ENCODE results near the gene DNAH12.
"Not testable (repeated sequence)": the region's sequence is repeated elsewhere in the genome, so short reads cannot be mapped to it uniquely, and the experiment has no call there.

Gene DNAH12

GRCh38 chr3:57538465-57538864 lies 5.7 kb downstream of the DNAH12 start:
- no peak for DNase-seq

- no peak for DNase-seq
Observed at GRCh38 chr3:57530071-57530608, 14.0 kb downstream of the DNAH12 start.

GRCh38 chr3:57518276-57518915 lies 25.7 kb downstream of the DNAH12 start:
- no peak for DNase-seq

DNA sequence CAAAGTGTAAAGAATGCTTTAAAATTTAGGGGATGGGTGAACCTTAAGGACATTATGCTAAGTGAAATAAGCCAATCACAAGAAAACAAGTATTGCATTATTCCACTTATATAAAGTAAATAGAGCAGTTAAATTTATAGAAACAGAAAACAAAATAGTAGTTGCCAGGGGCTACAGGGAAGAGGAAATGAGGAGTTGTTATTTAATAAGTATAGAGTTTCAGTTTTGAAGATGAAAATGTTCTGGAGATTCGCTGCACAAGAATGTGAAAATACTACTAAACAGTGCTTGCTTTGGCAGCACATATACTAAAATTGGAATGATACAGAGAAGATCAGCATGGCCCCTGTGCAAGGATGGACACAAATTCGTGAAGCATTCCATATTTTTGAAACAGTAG lies 32.0 kb downstream of the DNAH12 start:
- no peak for DNase-seq

DNA sequence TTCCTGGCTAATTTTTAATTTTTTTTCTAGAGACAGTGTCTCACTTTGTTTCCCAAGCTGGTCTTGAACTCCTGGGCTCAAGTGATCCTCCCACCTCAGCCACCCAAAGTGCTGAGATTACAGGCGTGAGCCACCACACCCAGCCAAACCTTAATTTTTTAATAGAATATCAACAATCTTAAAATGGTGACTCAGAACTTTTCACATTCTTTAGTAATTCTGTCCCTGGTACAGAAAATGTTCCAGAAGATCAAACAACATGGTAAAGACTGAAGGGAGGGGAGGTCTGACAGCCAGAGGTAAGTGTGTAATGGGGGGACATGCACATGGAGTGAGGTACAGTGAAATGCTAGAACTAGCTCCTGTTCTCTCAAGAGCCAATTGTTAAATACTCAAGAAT lies 38.2 kb downstream of the DNAH12 start:
- no peak for DNase-seq

DNA sequence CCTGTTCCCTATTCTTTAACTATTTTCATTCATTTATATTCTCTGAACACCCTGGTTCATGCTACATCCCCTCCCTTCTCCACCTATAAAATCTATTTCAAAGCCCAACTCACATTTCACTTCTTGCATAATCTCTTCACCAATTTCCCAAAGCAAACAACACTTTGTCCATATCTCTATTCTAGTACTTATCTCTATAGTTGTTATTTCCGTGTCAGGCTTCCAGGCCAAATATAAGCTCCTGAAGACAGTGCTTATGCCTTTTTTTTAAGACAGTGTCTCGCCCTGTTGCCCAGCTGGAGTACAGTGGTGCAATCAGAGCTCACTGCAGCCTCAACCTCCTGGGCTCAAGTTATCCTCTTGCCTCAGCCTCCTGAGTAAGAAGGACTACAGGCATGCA lies 43.6 kb downstream of the DNAH12 start:
- DNase-seq, result no peak

DNA sequence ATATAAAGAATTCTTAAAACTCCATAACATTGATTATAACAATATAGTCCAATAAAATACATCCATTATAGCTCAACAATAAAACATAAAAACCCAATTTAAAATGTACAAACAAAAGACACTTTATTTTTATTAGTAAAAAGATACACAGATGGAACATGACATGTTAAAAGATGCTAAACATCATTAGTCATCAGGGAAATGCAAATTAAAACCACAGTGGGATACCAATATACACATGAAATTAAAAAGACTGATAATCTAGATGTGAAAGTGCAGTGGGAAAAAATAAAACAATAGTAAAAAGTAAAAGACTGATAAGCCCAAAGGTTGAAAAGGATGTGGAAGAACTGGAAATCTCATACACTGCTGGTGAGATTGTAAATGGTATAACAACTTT lies 46.2 kb downstream of the DNAH12 start:
- no peak for DNase-seq

- DNase-seq, result no peak
Observed at GRCh38 chr3:57484563-57484962, 59.6 kb downstream of the DNAH12 start.

- DNase-seq, result not testable (repeated sequence)
Observed at GRCh38 chr3:57477193-57477592, 67.0 kb downstream of the DNAH12 start.

DNA sequence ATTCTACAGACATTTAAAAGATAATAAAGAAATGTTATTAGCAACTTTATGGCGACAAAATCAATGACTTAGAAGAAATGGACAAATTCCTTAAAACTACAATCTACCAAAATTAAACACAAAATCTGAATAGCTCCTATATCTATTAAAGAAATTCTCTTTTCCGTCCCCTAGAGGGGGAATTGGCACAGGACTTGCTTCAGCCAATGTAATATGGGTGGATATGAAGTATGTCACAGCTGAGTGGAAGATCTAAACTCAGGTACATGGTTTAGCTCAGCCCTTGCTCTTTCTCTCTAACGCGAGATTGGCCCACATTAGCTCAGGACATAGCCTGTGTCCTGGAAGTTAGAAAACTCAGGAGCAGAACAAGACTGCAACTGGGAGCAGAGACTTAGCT lies 79.3 kb downstream of the DNAH12 start:
- no peak for DNase-seq

DNA sequence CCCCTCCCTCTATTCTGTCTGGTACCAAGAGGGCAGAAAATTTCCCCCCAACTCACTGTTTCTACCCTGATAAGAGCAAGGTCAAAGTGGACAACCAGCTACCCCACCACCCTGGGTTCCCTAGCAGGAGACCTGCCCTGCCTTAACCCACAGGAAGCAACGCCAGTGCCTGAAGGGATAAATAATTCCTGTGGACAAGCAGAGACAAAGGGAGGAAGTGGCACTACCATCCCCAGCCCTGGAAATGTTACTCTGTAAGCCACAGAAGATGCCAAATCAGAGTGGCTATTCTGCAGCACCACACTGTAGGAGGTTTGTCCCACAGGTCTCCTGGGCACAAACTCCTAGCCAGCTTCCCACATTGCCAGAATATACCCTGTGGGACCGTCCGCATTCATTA lies 80.1 kb downstream of the DNAH12 start:
- DNase-seq, result no peak

- DNase-seq, result no peak
Observed at GRCh38 chr3:57451150-57451846, 92.8 kb downstream of the DNAH12 start.

DNA sequence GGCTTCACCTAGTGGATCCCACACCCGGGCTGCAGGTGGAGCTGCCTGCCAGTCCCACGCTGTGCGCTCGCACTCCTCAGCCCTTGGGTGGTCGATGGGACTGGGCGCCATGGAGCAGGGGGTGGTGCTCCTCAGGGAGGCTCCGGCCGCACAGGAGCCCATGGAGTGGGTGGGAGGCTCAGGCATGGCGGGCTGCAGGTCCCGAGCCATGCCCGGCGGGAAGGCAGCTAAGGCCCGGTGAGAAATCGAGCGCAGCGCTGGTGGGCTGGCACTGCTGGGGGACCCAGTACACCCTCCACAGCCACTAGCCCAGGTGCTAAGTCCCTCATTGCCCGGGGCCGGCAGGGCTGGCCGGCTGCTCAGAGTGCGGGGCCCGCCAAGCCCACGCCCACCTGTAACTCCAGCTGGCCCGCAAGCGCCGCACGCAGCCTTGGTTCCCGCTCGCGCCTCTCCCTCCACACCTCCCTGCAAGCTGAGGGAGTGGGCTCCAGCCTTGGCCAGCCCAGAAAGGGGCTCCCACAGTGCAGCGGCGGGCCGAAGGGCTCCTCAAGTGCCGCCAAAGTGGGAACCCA lies 94.8 kb downstream of the DNAH12 start:
- not testable (repeated sequence) for DNase-seq

- not testable (repeated sequence) for DNase-seq
Observed at GRCh38 chr3:57448489-57448888, 95.7 kb downstream of the DNAH12 start.

GRCh38 chr3:57446318-57446841 lies 97.8 kb downstream of the DNAH12 start:
- no peak for DNase-seq

DNA sequence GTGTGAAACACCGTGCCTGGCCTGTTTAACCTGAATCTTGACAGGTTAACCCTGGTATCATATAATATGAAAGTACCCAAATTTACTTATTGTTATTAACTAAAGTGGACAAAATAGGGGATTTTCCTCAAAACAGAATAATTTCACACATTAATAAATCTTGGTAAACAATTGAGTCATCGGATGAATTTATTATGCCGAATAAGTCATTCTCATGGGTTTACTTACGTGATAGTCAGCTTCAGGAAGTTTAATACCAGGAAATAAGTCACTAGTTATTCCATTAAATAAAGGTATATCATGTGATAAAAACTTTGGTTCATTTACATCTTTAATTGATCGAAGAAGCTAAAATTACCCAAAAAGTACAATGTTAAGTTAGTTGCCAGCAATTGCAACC lies 99.7 kb downstream of the DNAH12 start:
- DNase-seq, result no peak

GRCh38 chr3:57440144-57440543 lies 104.0 kb downstream of the DNAH12 start:
- DNase-seq, result not testable (repeated sequence)

DNA sequence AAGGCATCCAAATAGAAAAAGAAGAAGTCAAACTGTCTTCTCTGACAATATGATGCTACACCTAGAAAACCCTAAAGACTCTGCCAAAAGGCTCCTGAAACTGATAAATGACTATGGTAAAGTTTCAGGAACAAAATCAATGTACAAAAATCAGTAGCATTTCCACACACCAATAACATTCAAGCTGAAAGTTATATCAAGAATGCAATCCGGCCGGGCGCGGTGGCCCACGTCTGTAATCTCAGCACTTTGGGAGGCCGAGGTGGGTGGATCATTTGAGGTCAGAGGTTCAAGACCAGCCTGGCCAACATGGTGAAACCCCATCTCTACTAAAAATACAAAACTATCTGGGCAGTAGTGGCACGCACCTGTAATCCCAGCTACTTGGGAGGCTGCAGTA lies 105.7 kb downstream of the DNAH12 start:
- DNase-seq, result not testable (repeated sequence)

GRCh38 chr3:57436195-57436761 lies 107.9 kb downstream of the DNAH12 start:
- DNase-seq, result no peak

DNA sequence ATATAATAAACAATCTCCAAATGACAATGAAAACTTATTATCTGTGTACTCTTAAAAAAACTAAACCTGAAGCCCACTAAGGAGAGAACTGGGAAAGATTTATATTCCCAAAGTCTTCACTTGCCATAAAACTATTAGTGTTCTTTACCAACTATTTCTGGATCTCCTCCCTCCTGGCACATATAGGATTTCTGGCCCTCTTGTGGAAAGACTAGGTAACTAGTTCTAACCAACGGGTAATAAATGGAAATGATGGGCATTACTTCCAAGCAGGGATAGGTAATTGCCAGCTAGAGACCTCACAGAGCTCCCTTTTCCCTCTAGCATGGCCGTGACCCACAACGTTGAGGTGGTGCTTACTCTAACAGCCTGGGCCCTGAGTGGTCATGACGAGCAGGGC lies 110.1 kb downstream of the DNAH12 start:
- no peak for DNase-seq

DNA sequence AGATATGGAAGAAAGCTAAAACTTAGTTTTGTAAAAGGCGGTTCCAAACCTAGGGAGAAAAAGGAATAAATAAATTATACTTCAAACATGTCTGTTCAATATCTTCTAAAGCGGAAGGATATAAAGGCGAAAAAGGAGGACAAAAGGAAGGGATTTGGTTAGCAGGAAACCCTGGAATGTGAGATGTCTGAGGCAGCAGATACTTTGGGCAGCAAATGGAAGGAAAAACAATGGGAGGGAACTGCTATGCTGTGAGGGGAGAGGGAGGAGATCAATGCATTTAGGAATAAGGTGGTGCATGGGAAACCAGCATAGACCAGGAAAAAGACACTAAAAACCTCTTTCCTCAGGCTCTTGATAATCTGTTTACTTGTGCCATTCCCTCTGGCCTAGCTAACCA lies 120.8 kb downstream of the DNAH12 start:
- no peak for DNase-seq

- no peak for DNase-seq
Observed at GRCh38 chr3:57421336-57421735, 122.8 kb downstream of the DNAH12 start.

DNA sequence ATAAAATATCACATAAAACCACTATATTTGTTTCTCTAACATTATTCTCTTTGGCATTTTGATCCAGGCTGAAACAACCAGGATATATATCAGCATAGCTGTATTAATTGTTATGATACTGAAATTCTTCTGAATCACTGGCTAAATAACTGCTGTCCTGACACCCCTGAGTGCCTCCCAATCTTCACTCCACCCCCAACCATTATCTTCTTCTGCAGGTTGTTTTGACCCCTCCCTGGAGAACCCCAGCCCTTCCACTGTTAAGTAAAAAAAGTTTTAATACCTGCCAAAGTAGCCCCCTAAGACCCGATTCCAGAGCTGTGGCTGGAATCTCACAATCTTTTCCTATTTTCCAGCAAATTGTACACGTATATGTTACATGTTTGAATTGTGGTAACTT lies 124.1 kb downstream of the DNAH12 start:
- DNase-seq, result no peak

DNA sequence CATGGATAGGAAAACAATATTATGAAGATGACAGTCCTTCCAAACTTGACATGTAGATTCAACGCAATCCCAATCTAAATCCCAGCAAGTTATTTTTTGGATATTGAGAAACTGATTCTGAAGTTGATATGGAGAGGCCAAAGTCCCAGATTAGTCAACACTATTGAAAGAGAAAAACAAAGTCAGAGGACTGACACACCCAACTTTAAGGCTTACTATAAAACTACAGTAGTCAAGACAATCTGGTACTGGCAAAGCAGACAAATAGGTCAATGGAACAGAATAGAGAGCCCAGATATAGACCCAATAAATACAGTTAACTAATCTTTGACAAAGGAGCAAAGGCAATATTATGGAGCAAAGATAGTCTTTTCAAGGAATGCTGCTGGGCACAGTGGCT lies 132.4 kb downstream of the DNAH12 start:
- no peak for DNase-seq

All from NCI-H2029 (cell line).